NCI-H1105 treated with DMSO at 0.1 percent for 48 hours (cell line): ENCODE data around the gene NBEAL2.

Experiments used
- DNase-seq: peaks from one replicate; lab custom pipeline; 2025; lab: John Stamatoyannopoulos, UW

The NBEAL2 gene

DNA sequence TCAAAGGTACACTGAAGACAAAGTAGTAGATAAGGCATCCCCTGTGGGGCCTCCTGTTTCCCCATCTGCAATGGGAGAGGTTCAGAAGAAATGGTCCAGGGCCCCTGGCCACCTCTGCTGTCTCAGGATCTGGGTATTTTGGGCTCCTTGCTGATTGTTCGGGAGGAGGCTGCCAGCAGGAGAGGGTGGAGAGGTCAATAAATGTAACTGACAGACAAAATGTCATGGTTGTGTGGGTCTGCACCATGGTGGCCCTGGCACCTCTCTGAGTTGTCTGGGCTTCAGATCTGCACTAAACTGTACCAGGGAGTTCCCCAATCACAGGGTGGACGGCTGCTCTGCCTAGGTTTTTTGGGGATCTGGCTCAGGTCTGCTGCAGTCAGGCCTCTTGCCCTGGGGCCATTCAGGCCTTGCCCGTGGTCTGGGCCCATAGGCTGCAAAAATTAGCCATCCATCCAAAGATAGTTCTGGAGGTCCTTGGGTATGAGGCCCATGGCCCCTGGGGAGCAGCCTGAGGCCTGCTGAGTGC lies 7.4 kb downstream of the NBEAL2 start:
- DNase-seq, result no peak

DNA sequence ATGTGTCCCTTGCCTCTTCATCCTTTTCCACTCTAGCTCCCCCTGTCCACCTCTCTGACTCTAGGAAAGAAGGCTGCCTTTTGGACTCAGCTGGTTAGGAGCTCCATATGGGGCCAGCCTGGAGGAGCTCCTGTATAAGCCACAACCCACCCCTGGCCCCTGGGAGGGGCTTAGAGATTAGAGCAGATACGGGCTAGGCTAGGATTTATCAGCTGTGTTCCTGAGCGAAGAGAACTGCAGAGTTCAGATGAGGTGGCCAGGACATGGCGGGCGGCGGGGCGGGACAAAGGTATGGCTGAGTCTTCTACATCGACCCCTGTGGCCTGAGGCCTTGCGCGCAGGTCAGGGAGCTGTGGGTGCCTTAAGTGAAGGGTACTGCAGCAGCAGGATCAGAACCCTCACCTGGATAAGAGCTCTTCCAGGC lies 7.9 kb downstream of the NBEAL2 start:
- no peak for DNase-seq

DNA sequence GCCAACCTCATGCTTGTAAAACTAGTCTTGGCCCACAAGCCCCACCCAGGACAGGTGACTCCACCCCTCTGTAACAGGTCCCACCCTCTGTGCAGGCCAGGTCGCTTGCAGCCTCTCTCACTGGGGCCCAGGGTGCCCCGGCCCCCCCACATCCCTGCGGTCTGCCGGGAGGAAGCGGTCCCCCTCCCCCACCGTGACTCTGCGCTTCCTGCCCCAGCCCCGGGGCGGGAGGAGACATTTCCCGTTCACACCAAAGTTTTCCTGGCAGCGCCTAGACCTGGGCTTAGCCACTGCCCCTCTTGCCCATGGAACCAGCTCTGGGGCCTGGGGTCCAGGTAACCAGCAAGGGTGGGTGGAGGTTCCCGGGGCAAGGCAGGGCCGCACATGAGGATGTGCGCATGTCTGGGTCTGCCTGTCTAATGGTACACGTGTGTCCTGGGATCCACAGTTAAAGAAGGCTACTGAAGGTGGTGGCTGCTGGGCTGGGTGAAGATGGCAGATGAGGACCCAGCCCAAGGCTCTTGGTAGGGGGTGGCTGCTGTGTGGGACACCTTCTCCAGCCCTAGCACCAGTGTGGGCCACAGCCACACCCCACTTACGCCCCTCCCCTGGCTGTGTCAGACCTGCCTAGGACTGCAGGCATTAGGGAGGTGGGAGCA lies 8.4 kb downstream of the NBEAL2 start:
- no peak for DNase-seq

DNA sequence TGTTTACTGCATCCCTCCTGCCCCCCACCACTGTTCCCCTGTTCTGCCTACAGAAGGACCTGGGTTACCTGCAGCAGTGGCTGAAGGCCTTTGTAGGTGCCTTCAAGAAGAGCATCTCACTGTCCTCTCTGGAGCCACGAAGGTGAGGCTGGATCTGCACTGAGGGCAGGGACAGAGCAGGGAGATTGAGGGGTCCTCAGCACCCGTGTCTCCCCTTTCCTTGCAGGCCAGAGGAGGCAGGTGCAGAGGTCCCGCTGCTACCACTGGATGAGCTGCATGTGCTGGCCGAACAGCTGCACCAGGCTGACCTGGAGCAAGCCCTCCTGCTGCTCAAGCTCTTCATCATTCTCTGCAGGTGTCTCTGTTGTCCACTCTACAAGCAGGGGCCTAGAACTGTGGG lies 9.2 kb downstream of the NBEAL2 start:
- no peak for DNase-seq

DNA sequence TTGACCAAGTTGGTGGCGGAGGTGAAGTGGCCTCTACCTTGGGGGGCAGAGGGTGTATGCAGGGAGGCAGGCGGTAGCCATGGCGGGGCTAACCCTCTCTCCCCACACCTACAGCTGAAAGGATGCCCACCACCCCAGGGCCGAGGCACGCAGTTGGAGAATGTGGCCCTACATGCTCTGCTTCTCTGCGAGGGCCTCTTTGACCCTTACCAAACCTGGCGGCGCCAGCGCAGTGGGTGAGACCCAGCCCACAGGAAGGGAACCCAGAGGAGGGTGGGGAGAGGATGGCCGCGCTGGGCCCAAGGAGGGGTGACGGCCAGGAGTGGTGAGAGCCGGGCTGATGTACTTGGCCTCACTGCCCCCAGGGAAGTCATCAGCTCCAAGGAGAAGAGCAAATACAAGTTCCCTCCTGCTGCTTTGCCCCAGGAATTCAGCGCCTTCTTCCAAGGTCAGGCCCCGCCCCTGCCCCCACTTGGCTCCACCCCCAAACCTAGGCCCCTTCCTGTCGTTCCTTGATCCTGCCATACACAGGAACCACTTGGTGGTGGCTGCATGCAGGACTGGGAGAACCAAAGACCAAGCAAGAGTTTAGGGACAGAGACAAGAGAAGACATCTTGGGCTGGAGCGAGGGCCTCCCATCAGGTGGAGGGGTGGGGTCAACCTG lies 9.8 kb downstream of the NBEAL2 start:
- DNase-seq, result no peak

DNA sequence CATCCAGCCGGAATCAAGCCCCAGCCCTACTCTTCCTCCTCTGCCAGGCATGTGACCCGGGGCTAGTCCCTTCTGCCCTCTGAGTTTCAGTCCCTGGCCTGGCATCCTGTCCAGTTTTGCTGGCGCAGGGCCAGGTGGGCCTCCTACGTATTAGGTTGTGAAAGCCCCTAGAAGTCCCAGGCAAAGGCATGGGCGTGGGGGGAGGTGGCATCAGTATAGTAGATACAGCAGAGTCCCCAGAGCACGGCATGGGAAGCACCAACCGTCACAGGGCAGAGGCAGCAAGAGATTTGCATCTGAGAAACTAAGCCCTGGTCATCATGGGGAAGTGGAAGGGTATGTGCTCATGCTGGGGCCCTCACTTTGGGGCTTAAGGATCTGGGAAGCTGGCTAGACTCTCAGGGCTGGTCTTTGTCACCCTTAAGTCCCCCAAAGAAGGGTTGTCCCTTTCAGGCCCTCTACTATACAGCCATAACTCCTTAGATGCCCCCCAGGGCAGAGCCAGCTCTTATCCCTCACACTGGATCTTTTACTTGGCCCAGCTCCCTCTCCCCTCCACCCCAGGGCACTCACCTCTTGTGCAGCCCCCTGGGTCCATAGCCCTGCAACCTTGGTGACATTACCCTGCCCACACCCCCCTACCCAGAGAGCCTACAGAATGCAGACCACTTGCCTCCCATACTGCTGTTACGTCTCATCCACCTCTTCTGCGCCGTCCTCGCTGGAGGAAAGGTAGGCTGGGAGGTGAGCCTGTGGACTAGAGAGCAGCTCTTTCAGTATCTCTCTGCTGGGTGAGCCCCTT lies 11.3 kb downstream of the NBEAL2 start:
- DNase-seq, result no peak

DNA sequence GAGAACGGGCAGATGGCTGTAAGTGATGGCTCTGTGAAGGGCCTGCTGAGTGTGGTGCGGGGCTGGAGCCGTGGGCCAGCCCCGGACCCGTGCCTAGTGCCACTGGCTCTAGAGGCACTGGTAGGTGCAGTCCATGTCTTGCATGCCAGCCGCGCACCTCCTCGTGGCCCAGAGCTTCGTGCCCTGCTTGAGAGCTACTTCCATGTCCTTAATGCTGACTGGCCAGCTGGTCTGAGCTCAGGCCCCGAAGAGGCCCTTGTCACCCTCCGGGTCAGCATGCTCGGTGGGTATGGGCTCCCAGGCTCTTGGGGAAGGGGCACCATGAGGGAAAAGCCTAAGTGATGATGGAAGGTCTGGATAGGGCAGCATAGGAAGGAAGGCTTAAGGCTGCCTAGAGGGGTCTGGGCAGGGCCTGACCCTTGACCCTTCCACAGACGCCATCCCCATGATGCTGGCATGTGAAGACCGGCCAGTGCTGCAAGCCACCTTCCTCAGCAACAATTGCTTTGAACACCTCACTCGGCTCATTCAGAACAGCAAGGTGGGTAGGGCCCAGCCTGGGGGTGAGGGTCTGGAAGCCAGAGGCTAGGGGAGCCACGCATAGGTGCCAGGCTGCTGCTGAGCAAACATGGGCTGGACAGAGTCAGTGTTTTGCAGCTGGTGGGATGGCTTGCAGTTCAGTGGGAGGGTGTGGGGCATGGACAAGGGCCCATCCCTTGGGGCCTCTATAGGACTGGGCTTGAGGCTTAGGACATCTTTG lies 12.1 kb downstream of the NBEAL2 start:
- no peak for DNase-seq

DNA sequence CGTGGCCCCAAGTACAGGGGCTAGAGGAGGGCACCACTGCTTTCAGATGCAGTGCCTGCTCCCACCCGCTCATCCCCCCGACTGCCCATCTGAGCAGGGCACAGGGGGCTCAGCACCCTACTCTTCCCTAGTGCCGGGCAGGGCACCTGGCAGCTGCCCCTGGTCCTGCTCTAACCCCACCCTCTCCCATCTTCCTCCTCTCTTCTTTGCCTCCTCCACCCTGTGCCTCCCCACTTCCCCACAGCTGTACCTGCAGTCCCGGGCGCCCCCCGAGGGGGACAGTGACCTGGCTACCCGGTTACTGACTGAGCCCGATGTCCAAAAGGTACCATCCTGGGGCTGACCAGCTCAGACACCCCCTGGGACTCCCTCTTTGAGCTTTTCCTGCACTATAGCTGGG lies 12.8 kb downstream of the NBEAL2 start:
- no peak for DNase-seq

DNA sequence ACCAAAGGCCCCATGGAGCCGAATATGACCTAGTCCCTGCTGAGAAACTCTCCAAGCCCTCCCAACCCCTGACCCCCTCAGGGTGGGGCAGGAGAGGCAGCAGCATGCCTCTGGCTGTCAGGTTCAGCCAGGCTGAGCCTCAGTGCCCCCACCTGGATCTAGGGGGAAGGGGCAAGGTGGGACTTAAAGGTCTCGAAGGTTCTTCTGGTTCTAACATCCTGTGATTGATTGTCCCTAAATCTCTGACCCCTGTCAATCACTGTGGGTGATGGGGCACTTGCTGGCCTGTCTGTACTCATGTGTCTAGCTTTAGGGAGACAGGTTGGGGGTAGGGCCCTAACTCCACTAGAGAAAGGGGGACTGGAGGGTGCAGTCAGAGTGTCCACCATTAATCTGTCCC lies 13.8 kb downstream of the NBEAL2 start:
- no peak for DNase-seq

DNA sequence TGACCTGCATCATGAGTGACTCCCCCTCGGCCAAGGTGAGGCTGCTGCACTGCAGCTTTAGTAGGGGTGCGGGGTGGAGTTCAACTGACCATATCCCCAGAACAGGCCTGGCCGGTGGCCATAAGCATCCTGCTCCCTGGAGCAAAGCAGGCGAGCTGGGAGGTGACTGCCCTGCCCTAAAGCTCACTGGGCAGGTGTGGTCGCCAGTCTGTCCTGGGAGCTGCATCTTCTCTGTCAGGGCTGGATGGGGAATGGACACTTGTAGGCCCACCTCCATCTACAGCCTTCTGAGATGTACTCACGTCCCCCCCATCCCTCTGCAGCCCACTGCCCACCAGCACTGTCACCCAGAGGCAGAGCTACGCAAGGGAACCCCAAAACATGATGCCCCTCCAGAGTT lies 14.5 kb downstream of the NBEAL2 start:
- no peak for DNase-seq

DNA sequence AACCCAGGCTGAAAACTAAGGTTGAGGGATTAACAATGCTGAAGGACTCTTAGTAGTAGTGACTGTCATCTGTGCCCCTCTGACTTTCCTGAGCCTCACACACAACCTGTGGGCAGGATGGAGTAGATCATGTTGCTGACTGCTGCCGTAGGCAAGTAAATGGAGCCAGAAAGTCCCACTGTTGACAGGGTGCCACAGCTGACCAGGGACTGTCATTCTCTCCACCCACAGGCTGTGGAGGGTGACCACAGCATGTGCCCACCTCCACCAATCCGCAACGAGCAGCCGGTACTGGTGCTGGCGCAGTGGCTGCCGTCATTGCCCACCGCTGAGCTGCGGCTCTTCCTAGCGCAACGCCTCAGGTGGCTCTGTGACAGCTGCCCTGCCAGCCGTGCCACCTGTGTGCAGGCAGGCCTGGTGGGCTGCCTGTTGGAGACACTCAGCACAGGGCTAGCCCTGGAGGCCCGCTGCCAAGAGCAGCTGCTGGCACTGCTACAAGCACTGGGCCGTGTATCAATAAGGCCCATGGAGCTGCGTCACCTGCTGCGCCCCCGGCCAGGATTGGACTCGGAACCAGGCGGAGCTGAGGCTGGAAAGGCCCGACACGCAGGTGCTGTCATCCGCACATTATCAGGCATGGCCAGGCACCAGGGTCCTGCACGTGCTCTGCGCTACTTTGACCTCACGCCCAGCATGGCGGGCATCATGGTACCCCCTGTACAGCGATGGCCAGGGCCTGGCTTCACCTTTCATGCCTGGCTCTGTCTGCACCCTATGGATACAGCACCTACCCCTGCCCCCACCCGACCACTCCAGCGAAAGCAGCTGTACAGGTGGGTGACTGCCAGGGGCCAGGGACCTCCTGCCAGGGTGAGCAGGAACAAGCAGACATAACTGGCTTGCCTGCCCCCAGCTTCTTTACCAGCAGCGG lies 15.6 kb downstream of the NBEAL2 start:
- DNase-seq, result no peak

DNA sequence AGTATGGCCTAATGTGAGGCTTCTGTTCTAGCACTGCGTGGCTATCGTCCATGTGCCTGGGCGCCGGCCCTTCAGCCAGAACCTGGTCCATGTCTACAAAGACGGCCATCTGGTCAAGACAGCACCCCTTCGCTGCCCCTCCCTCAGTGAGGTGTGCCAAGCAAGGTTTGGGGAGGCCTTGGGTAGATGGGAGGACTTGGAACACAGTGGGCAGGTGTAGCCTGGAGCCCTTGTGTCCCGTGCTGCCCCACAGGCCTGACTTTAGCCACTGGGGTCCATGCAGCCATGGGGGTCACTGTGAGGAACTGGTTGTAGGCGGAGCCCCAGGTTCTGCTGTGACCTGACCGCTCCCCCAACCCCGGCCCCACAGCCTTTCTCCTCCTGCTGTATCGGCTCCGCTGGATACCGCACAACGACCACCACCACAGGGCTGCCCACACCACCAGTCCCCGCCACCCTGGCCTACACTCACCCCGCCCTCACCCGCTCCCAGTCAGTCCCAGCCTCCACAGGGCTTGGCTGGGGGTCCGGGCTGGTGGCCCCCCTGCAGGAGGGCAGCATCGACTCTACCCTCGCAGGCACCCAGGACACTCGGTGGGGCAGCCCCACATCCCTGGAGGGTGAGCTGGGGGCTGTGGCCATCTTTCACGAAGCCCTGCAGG lies 16.6 kb downstream of the NBEAL2 start:
- DNase-seq, result no peak

DNA sequence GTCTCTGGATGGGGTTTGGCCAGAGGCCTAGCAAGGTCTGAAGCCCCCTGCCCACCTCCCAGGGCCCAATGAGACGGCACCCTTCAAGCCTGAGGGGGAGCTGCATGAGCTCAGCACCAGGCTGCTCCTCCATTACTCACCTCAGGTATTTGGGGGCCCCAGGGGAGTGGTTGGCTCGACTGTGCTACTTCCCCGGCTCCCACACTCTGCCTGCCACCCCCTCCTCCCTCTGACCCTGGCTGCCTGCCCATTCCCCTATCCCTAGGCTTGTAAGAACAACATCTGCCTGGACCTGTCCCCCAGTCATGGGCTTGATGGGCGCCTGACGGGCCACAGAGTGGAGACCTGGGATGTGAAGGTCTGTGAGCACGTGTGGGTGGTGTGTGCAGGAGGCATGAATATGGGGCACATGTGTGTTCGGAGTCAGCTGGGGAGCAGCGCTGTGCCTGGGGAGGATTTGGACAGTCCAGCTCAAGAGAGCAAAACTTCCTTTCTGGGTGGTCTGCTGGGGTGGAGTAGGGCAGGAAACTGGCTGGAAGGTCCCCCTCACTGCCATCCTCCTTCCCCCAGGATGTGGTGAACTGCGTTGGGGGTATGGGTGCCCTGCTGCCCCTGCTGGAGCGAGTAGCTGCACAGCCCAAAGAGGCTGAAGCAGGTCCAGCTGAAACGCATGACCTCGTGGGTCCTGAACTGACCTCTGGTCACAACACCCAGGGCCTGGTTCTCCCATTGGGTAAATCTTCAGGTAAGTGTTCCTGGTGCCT lies 17.4 kb downstream of the NBEAL2 start:
- no peak for DNase-seq

DNA sequence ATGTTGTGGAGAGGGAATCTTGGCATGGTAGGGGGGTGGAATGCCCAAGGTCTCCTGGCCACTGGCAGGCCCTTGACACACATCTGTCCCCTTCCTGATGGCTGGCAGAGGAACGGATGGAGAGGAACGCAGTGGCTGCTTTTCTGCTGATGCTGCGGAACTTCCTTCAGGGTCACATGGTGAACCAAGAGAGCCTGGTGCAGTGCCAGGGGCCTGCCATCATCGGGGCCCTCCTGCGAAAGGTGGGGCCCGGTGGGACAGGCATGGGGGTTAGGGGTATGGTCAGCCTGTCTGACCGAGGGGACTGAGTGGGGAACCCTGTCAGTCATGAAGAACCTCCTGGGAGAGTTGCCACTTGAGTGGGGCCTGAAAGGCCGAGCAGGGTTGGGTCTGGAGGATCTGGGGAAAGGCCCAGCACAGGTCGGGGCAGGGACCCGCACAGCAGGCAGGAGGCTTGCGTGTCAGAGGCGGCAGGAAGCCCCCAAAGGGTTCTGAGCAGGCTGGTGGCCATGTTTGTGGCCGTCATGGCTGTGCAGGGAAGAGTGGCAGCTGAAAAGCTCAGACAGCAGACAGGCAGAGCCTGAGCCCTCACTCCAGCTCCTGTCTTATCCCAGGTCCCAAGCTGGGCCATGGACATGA lies 18.1 kb downstream of the NBEAL2 start:
- no peak for DNase-seq

DNA sequence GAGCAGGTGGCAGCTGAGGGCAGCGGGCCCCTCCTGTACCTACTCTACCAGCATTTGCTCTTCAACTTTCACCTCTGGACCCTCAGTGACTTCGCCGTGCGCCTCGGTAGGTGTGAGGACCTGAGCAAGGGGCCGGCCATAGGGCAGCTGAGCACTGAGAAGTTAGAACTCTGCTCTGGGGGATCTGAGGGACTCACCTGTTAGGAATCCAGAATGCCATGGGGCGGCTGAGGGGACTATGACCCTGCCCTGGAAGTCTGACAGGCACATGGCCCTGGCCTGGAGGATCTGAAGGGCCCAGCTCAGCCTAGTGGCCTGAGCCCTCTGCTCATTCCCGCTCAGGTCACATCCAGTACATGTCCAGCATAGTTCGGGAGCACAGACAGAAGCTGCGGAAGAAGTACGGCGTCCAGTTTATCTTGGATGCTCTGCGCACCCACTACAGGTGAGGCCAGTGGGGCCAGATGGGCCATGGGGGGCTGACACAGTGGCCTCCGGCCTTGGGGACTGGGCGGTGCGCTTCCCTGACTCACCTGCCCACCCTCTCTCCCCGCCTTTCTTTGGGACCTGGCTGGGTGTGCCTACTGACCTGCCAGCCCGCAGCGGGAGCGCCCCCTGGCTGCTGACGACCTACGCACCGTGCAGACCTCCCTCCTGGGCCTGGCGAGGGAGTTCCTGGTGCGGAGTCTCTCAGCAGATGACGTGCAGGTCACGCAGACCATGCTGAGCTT lies 18.8 kb downstream of the NBEAL2 start:
- no peak for DNase-seq

DNA sequence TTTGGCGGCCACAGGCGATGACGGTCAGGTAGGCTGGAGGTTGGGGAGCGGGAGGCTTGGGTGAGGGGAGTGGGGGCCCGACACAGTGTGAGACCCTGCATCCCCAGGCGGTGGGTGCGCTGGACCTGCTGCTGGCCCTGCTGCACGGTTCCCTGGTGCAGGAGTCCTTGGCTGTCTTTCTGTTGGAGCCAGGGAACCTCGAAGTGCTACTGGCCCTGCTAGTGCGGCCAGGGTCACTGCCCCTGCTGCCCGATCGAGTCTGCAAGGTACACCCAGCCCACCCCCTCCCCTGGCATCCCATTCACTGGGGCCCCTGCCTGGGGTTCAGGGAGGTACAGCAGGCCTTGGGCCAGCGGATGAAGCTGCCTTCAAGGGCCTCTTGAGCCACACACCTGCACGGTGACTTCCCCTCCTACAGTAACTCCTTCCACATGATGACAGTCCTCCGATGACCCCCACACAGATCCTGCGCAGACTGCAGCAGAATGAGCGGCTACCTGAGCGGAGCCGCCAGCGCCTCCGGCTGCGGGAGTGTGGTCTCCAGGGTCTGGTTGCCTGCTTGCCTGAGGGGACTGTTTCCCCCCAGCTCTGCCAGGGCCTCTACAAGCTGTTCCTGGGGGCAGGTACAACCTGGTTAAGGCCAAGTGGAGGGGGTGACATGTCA lies 19.5 kb downstream of the NBEAL2 start:
- DNase-seq, result no peak

DNA sequence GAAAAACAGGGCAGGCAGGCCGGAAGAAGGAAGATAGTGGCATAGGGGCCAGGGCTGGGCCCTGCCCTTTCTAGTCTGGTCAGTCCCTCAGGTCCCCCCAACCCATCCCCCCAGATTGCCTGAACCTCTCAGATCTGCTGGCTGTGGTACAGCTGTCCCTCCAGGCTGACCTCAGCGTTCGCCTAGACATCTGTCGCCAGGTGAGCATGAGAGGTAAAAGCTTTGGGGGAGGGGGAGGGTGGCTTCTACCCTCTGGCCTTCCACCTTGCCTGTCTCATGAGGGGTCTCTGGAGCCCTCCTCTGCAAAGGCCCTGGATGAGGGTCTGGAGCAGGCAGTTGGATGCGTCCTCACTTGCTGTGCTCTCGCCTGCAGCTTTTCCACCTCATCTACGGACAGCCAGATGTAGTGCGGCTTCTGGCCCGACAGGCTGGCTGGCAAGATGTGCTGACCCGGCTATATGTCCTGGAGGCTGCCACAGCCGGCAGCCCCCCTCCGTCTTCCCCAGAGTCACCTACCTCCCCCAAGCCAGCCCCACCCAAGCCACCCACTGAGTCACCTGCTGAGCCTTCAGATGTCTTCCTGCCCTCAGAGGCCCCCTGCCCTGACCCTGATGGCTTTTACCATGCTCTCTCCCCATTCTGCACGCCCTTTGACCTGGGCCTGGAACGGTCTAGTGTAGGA lies 20.2 kb downstream of the NBEAL2 start:
- DNase-seq, result no peak
